HCT116 (cell line): ENCODE results near the gene SPEM1. TPM values are rescaled to one million over a fixed set of nuclear protein-coding genes. Genes with fewer than 3 reads are reported as not detected.

Source experiments
- ATAC-seq: fragments of 200-7000 bp; cut with Tn5 transposase; 2 replicates; pipeline ENCODE4 v1.9.1; 2020; ENCODE audit warnings: mild to moderate bottlenecking, moderate library complexity
- BruUV-seq: library from RNA; stranded (reverse); fragments of 400-500 nt; replicated peaks from 2 replicates; lab custom pipeline; 2021; lab: Mats Ljungman, UMichigan
- CTCF ChIA-PET: fragments of 300-600 bp; sonication (Branson Sonifier 250); formaldehyde crosslinking; loops from one replicate; lab custom pipeline; 2021; ENCODE audit warnings: antibody characterized with exemption; lab: Charles Lee
- POLR2A ChIA-PET: fragments of 300-600, 350-600 bp; sonication (Branson Sonifier 250); formaldehyde crosslinking; loops from one replicate; lab custom pipeline; 2021; ENCODE audit warnings: antibody characterized with exemption; lab: Charles Lee
- RAD21 ChIA-PET, 2 experiments: fragments of 300-600 bp; sonication (Branson Sonifier 250); formaldehyde crosslinking; loops; one replicate each; lab custom pipeline; 2023; ENCODE audit warnings: low total read pairs in 2 of 2; ENCODE audit not compliant: uncharacterized antibody in 2 of 2, unreplicated experiment in 2 of 2, low non-redundant PET in 1 of 2; lab: Charles Lee
- DNase-seq: peaks from one replicate; pipeline ENCODE4 v3.0.0-alpha.2; 2010; ENCODE audit warnings: low read depth, low spot score
- H2AFZ ChIP-seq: fragments of 200-600 bp; shearing (Covaris generic), sonication (generic); 2 replicates; pipeline ENCODE4 v1.6.1; 2017; ENCODE audit warnings: low read depth, mixed run types, mixed read lengths, antibody characterized with exemption, low read length; ENCODE audit not compliant: poor library complexity, severe bottlenecking
- H3K27ac ChIP-seq: 2 replicates; pipeline ENCODE4 v1.5.1; 2012; ENCODE audit warnings: low read depth, low read length
- H3K27me3 ChIP-seq: fragments of 200-600 bp; sonication (generic); 2 replicates; pipeline ENCODE4 v1.6.1; 2016; ENCODE audit warnings: mixed run types, low read length, mixed read lengths; ENCODE audit not compliant: insufficient read depth
- H3K36me3 ChIP-seq, 2 experiments: fragments of 200-500 bp in 1 of 2; fragments of 200-600 bp in 1 of 2; sonication (Bioruptor generic) in 1 of 2; sonication (generic) in 1 of 2; 2 replicates each; pipeline versions ENCODE4 v1.5.1 to v1.6.1; 2014 to 2016; ENCODE audit warnings: low read length in 2 of 2, inconsistent platforms in 1 of 2, mixed read lengths in 1 of 2, mixed run types in 1 of 2; ENCODE audit not compliant: insufficient read depth in 2 of 2, control insufficient read depth in 1 of 2
- H3K4me1 ChIP-seq, 2 experiments: fragments of 200-600 bp in 1 of 2; sonication (generic) in 1 of 2; 2 replicates each; pipeline versions ENCODE4 v1.5.1 to v1.6.1; 2012 to 2017; ENCODE audit warnings: low read length in 2 of 2, inconsistent platforms in 1 of 2, mild to moderate bottlenecking in 1 of 2, mixed read lengths in 1 of 2, mixed run types in 1 of 2, moderate library complexity in 1 of 2; ENCODE audit not compliant: insufficient read depth in 2 of 2, control insufficient read depth in 1 of 2
- H3K4me2 ChIP-seq: fragments of 200-600 bp; sonication (generic); 2 replicates; pipeline ENCODE4 v1.6.1; 2017; ENCODE audit warnings: mixed run types, low read length, mixed read lengths
- H3K4me3 ChIP-seq, 2 experiments: fragments of 200-600 bp in 1 of 2; sonication (generic) in 1 of 2; replicated peaks in 1 of 2; 2 replicates each; pipeline ENCODE4 v1.5.1; 2011 to 2016; ENCODE audit warnings: low read length in 2 of 2, control low read depth in 1 of 2, low read depth in 1 of 2, mild to moderate bottlenecking in 1 of 2, mixed read lengths in 1 of 2, mixed run types in 1 of 2
- H3K79me2 ChIP-seq: fragments of 200-600 bp; sonication (generic); 2 replicates; pipeline ENCODE4 v1.6.1; 2017; ENCODE audit warnings: mild to moderate bottlenecking, mixed run types, low read length, moderate library complexity, mixed read lengths; ENCODE audit not compliant: insufficient read depth
- H3K9ac ChIP-seq: fragments of 200-600 bp; sonication (generic); 2 replicates; pipeline ENCODE4 v1.6.1; 2016; ENCODE audit warnings: low read length, mixed read lengths
- H3K9me2 ChIP-seq: fragments of 200-600 bp; sonication (generic), shearing (Covaris generic); 2 replicates; pipeline ENCODE4 v1.6.1; 2017; ENCODE audit warnings: mixed run types, mild to moderate bottlenecking, moderate library complexity; ENCODE audit not compliant: insufficient read depth
- H3K9me3 ChIP-seq, 2 experiments: fragments of 200-500 bp in 1 of 2; fragments of 200-600 bp in 1 of 2; sonication (Bioruptor generic) in 1 of 2; sonication (generic) in 1 of 2; 2 replicates each; pipeline ENCODE4 v1.6.1; 2014 to 2017; ENCODE audit warnings: low read length in 2 of 2, mixed read lengths in 2 of 2, inconsistent platforms in 1 of 2, low read depth in 1 of 2, mild to moderate bottlenecking in 1 of 2, mixed run types in 1 of 2, moderate library complexity in 1 of 2; ENCODE audit not compliant: control insufficient read depth in 1 of 2, insufficient read depth in 1 of 2
- H4K20me1 ChIP-seq: fragments of 200-600 bp; sonication (generic), shearing (Covaris generic); 2 replicates; pipeline ENCODE4 v1.6.1; 2017; ENCODE audit warnings: mixed run types, mild to moderate bottlenecking, moderate library complexity; ENCODE audit not compliant: insufficient read depth
- CEBPB ChIP-seq: IDR thresholded peaks from 2 replicates; pipeline ENCODE4 v1.6.1; 2012; ENCODE audit warnings: low read depth
- FOSL1 ChIP-seq: IDR thresholded peaks from 2 replicates; pipeline ENCODE4 v1.6.1; 2012; ENCODE audit warnings: low read depth
- MAX ChIP-seq: IDR thresholded peaks from 2 replicates; pipeline ENCODE4 v1.6.1; 2012
- POLR2AphosphoS5 ChIP-seq: IDR thresholded peaks from 2 replicates; pipeline ENCODE4 v1.6.1; 2011; ENCODE audit warnings: mild to moderate bottlenecking, low read depth, low read length, moderate library complexity
- SP1 ChIP-seq: IDR thresholded peaks from 2 replicates; pipeline ENCODE4 v1.6.1; 2012; ENCODE audit warnings: low read depth
- SRF ChIP-seq: IDR thresholded peaks from 2 replicates; pipeline ENCODE4 v1.6.1; 2012; ENCODE audit warnings: low read depth
- ZBTB33 ChIP-seq: IDR thresholded peaks from 2 replicates; pipeline ENCODE4 v1.6.1; 2011; ENCODE audit warnings: mild to moderate bottlenecking, low read length, moderate library complexity; ENCODE audit not compliant: insufficient replicate concordance; ENCODE audit errors: extremely low read depth
- intact Hi-C: fragments of 100-400 bp; cut with micrococcal nuclease; formaldehyde crosslinking; loops from 2 replicates; pipeline ENCODE4 v1.10.0; 2022
- total RNA-seq: library from RNA; stranded (reverse); gene quantifications from one replicate; pipeline ENCODE4 v1.2.1, GENCODE V29; 2021; ENCODE audit not compliant: unreplicated experiment

The SPEM1 gene
- total RNA-seq, 1 experiment from 2014 or later = 0.32 TPM

- intact Hi-C loops = no loop called here
- ChIA-PET CTCF (no interaction called here), RAD21 (no interaction called here), POLR2A (no interaction called here)
- no peak for DNase-seq
- Histone ChIP-seq H3K27ac (no peak overlapping the region), H3K36me3 (peaks cover 0 to 3% of the 10 kb centered on the region in 2 experiments; a peak in 1 of 4 replicates), H4K20me1 (no peaks in the 10 kb centered on the region), H2AFZ (no peak overlapping the region), H3K9me2 (no peaks in the 10 kb centered on the region), H3K79me2 (no peaks in the 10 kb centered on the region), H3K4me1 (peaks cover 0 to 3% of the 10 kb centered on the region in 2 experiments; a peak in 1 of 4 replicates), H3K9ac (no peak overlapping the region), H3K9me3 (no peaks in the 10 kb centered on the region), H3K4me3 (no peak overlapping the region), H3K4me2 (no peak overlapping the region), H3K27me3 (no peaks in the 10 kb centered on the region)
- BruUV-seq = no TSS peak
- no peak for ATAC-seq
- TF ChIP-seq FOSL1 (no peak), MAX (no peak), CEBPB (no peak), SRF (no peak)
Observed at GRCh38 chr17:7416323-7416722, 3.8 kb upstream of the SPEM1 start.

GRCh38 chr17:7417056-7417655 is 3.0 kb upstream of the SPEM1 start:
- BruUV-seq = no TSS peak
- CTCF ChIA-PET = no interaction called here

More at GRCh38 chr17:7417056-7417655, 3.0 kb upstream of the SPEM1 start:
- ATAC-seq (no peak), DNase-seq (no peak)
- H4K20me1 ChIP-seq = no peaks in the 10 kb centered on the region
- TF ChIP-seq ZBTB33 (no peak), POLR2AphosphoS5 (no peak), SP1 (no peak)
- H3K27ac ChIP-seq = no peak overlapping the region
- no peaks in the 10 kb centered on the region for H3K79me2 ChIP-seq
- H3K4me1 ChIP-seq = peaks cover 0 to 3% of the 10 kb centered on the region in 2 experiments; a peak in 1 of 4 replicates
- H3K4me2 ChIP-seq = no peak overlapping the region
- H3K4me3 ChIP-seq = no peak overlapping the region
- H2AFZ ChIP-seq = no peak overlapping the region
- ChIA-PET POLR2A (interaction anchor here (0.6 kb wide), 1 partner anchor 13 kb away, joined by 6 read pairs; the partner anchor contains the start of gene TMEM256), RAD21 (no interaction called here)
- no peaks in the 10 kb centered on the region for H3K9me3 ChIP-seq
- no peaks in the 10 kb centered on the region for H3K9me2 ChIP-seq
- no peak overlapping the region for H3K9ac ChIP-seq
- no peaks in the 10 kb centered on the region for H3K27me3 ChIP-seq
- peaks cover 0 to 3% of the 10 kb centered on the region in 2 experiments; a peak in 1 of 4 replicates for H3K36me3 ChIP-seq
- intact Hi-C loops = no loop called here
